GM21576 (cell line): ENCODE data around the gene CD163.
"Not testable (repeated sequence)": the region's sequence is repeated elsewhere in the genome, so short reads cannot be mapped to it uniquely, and the experiment has no call there.

Experiments
- ATAC-seq: cut with Tn5 transposase; IDR thresholded peaks from one replicate; pipeline ENCODE4 v1.9.1; 2021; ENCODE audit warnings: mild to moderate bottlenecking, moderate library complexity; ENCODE audit not compliant: unreplicated experiment

Gene CD163

GRCh38 chr12:7503686-7504415 lies at the start of gene CD163:
CD163 (minus strand) TSS chr12:7503777; CDS start chr12:7503690, 87 bp downstream.
- ATAC-seq: no peak

- no peak for ATAC-seq
Observed at GRCh38 chr12:7542813-7543212, 39.2 kb upstream of the CD163 start.

GRCh38 chr12:7542046-7542445 lies 38.5 kb upstream of the CD163 start:
- no peak for ATAC-seq

- ATAC-seq: no peak
Observed at GRCh38 chr12:7514416-7514815, 10.8 kb upstream of the CD163 start.

- ATAC-seq: no peak
Observed at GRCh38 chr12:7512553-7512952, 9.0 kb upstream of the CD163 start.

- not testable (repeated sequence) for ATAC-seq
Observed at GRCh38 chr12:7509793-7510470, 6.4 kb upstream of the CD163 start.

- no peak for ATAC-seq
Observed at GRCh38 chr12:7502612-7503011, 965 bp downstream of the CD163 start.

- ATAC-seq: no peak
Observed at GRCh38 chr12:7501031-7501588, 2.5 kb downstream of the CD163 start.

- no peak for ATAC-seq
Observed at GRCh38 chr12:7499636-7500035, 3.9 kb downstream of the CD163 start.

- ATAC-seq: no peak
Observed at GRCh38 chr12:7498809-7499208, 4.8 kb downstream of the CD163 start.

- no peak for ATAC-seq
Observed at GRCh38 chr12:7497661-7498060, 5.9 kb downstream of the CD163 start.

GRCh38 chr12:7496451-7496850 lies 7.1 kb downstream of the CD163 start:
- ATAC-seq: no peak

- ATAC-seq: no peak
Observed at GRCh38 chr12:7495136-7495535, 8.4 kb downstream of the CD163 start.

- no peak for ATAC-seq
Observed at GRCh38 chr12:7493006-7493405, 10.6 kb downstream of the CD163 start.

GRCh38 chr12:7486512-7486911 lies 17.1 kb downstream of the CD163 start:
- ATAC-seq: no peak

- ATAC-seq: no peak
Observed at GRCh38 chr12:7485095-7485494, 18.5 kb downstream of the CD163 start.

GRCh38 chr12:7483343-7483742 lies 20.2 kb downstream of the CD163 start:
- ATAC-seq: no peak

- no peak for ATAC-seq
Observed at GRCh38 chr12:7479771-7480170, 23.8 kb downstream of the CD163 start.

- ATAC-seq: no peak
Observed at GRCh38 chr12:7472060-7472459, 31.5 kb downstream of the CD163 start.

GRCh38 chr12:7460375-7461259 lies 43.0 kb downstream of the CD163 start:
- peak; percentile 52 for ATAC-seq

GRCh38 chr12:7459973-7460372 lies 43.6 kb downstream of the CD163 start:
- no peak for ATAC-seq
